Measurements from ENCODE around the gene C10orf71.

The C10orf71 gene

DNA sequence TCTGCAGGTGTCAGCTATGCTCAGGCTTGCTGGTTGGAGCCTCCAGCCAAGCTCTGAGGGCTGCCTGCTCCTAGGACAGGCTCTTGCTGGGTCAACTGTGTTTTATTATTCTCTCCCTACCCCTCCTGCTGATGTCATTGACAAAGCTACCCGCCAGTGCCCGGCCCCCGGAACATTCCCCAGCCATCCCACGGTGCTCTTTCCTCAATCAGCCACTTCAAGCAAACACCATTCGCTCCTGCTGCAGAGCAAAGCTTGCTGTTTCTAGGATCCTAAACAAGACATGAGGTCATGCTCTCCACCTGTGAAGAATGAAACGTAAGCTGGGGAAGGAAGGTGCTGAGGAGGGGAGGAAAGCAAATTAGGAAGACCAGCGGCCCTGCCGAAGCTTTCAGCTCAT is 2.1 kb upstream of the C10orf71 start:
- DNase-seq = no peak

DNA sequence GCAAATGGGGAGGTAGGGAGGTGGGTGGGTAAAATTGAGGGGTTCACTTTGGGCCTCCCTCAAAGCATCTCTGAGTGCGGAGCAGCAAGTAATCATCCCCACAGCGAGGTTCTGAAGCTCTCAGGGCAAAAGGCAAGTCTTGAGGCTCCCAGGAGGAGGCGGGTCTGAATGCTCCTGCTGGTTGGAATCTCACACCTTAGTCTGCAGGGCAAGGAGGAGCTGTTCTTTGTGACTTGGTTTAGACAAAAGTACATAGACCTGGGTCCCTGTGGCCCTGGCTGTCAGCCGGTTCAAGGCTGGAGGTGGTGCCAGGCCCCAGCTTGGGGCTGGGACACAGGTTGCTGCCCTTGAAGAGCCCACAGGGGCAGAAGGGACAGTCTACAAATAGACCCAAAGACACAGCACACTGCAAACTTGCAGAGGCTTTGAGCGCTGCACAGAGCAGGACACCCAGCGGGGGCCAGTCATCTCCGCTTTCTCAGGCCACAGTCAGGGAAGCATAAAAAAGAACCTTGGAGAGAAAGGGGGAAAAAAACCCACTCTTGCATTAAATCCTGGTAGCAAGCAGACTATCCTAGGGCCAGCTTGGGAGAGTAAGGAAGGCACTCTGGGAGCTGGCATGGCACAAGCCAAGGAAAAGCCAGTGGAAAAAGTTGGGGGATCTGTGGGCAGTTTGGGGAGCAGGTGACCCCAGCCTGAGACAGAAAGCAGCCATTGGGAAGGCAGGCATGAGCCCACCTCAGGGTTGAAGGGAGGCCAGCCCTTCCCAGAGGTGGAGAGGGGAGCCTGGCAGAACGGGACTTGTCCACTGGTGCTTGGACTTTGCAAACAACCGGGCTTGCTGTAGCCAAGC is 926 bp upstream of the C10orf71 start:
- DNase-seq = no peak

DNA sequence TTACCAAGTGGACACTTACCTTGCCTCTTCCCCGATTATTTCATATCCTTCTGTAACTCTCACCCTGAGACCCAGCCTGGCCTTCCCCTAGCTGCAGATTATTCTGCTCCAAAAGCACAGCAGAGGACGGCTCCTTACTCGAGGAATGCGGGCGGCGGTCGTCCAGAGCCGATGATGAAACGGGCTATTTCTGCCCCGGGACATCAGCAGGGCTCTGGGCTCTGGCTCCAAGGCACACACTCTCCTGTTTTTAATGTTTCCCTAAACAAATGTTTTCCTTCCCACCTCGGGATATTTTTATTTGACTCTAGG is 343 bp upstream of the C10orf71 start:
- no peak for DNase-seq

DNA sequence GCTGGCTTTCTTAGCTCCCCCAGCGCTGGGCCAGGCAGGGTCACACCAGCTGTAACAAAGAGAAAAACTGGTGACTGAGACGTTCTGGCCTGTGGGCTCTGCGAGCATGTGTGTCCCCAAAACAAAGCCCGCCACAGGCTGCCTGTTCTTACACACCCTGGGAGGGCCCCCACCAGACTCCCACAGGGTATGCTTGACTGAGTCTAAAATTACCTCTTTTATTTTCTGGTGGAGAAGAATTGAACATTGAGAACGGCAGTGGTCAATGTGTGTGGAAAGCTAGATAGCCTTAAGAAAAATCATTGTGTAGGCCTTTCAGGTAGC is 808 bp downstream of the C10orf71 start:
- DNase-seq = no peak

DNA sequence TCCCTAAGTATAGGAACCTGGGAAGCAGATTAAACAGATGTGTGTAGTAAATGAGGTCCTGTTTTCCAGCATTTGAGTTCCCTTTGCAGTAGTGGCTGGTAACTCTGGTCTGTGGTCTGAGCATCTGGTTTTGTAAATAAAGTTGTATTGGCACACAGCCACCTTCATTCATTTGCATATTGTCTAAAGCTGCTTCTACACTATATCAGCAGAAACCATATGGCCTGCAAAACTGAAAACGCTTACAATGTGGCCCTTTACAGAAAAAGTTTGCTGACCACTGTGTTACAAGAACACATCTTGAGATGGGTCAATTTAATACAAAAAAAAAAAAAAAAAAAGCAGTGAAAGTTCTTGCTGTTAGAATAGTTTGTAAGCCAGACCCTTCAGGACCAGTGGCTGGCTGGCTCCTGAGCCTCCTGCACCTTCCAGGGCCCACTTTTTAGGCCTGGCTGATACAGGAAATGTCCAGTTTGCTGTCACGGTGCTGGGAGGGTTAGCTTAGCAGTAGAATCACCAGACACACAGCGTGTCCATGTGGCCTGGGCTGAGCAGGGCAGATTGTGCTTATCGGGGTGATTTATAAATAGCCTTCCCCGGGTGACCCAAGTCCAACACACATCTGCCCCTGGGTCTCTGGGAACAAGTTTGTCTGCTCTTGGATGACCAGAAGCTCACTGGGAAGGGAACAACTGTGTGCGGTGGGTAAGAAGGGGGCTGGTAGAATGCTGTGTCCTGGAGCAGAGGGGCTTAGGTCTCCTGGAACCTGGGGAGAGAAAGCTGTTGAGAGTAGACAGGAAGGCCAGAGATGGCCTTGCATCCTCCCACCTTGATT is 1.4 kb downstream of the C10orf71 start:
- no peak for DNase-seq

DNA sequence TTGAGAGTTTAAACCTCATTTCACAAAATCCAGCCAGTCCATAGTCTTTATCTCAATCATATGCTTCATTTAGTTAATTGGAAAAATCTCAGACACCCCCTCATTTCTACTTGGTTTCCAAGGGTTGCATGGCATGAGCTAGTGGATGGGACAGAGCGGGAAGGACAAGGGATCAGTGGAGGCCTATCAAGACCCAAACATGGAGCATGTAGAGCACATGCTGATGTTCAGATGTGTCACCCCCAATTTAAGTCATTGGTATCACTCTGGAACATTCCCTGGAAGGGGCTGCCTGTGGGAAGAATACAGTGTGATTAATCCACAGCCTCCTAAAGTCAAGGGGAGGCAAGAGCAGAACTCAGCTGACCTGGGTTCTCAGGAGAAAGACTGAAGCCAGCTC is 2.3 kb downstream of the C10orf71 start:
- no peak for DNase-seq

DNA sequence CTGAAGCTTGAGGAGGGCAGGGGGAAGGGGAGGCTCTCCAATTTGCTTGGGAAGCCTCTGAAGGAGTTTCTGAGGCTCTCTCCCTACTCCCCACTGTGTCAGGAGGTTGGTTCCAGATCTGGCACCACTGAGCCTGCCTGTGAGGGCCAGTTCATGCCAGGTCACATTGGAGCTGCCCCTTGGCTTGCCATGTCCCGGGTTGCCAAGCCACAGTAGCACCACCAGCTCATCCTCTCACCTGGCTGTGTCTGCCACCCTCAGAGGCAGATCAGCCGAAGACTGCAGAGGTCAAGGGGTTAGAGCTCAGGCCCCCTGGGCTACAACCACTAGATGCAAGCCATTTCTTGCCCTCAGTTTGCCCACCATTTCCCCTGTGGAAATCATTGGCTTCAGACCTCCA is 3.1 kb downstream of the C10orf71 start:
- DNase-seq = no peak

DNA sequence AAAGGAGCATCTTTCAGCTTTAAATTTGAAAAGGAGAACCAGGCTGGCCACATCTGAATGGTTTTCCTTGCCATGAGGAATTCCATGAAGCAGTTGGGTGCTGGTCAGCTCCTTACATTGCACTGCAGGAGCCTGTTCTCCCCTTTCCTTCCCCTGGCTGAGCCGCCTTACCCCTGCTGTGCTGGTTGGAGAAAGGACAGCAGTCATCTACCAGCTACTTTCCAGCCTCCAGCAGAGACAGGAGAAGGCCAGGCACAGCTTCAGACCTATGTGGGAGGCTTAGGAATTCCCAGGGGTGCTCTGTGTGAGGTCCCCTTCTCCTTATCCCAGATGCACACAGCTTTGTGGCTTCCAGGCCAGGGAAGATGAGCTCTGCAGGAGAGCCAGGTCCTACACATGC is 4.7 kb downstream of the C10orf71 start:
- DNase-seq = no peak

DNA sequence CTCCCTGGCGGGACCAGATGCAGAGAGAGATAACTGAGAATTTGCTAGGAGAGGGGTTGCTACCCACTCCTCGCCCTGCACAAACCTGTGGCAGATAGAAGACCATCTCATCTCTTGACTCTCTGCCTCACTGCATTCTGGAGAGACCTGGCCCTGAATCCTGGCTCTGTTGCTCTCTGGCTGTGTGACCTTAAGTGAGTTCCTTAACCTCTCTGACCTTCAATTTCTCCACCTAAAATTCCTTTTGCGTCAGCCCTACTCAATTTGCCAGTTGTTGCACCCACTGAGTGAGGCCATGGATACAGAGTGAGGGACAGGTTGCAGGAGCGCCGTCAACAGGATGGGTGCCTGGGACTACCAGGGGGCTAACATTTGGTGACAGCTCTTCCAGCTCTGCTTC is 5.2 kb downstream of the C10orf71 start:
- no peak for DNase-seq

DNA sequence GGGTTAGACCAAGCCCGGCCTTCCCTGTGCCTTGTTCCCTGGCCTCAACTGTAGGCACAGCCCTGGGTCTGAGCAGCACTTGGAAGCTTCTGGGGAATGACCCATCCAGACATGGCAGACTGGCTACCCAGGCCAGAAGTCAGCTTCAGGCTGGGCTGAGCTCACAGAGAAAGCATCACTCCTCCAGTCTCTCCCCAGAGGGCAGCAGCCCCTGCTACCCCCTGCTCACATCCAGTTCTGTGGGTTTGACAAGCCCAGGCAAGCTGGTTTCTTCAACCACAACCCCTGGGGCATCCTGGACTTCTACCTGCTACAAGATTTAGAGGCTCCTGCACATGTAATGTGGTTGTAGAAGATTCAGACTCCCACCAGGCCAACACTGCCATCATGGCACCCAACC is 9.0 kb downstream of the C10orf71 start:
- DNase-seq = no peak

DNA sequence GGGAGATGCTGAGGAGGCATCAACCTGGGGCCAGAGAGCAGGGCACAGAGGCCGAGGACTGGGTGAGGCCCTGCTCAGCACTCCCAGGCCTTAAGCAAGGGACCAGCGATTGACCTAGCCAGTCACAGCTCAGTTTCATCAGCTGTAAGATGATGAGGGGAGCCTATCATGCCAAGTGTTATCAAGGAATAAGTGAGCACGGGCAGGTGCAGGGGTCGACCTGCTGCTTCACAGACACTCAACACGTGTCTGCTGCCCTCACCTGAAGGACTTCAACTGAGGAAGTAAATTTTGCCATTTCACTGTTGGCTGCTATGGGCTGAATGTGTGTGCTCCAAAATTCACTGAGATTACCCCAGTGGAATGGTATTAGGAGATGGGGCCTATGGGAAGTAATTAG is 9.9 kb downstream of the C10orf71 start:
- no peak for DNase-seq

DNA sequence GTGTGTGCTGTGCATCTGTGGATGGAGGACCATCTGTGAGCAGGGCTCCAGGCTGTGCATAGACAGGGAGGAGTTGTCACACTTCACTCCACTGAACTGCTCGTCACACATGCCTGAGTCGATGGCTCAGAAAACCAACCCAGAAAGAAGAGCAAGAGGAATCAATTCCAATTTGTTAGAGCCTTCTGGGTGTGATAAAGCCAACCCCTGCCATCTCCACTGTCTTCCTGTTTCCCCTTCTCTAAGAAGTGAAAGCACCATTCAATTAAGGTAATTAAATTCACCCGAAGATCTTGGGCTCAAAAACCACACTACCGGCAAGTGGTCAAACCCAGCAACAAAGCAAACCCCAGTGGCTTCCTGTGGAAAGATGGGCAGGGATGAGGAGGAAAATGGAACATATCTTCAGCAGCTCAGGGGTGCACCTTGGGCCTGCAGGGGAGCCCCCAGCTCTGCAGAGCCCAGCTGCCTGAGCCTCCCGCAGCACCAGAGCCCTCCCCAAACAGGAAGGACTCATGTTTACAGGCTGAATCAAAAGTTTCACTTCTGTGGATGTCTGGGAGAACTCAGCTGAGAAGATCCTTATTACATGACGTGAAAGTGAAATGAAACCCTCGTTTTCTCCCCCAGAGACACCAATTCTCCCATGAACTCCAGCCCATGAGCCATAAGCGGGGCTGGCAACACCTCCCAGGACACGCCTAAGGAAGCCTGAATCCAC is 10.9 kb downstream of the C10orf71 start:
- DNase-seq = peak; percentile 29 to 30

DNA sequence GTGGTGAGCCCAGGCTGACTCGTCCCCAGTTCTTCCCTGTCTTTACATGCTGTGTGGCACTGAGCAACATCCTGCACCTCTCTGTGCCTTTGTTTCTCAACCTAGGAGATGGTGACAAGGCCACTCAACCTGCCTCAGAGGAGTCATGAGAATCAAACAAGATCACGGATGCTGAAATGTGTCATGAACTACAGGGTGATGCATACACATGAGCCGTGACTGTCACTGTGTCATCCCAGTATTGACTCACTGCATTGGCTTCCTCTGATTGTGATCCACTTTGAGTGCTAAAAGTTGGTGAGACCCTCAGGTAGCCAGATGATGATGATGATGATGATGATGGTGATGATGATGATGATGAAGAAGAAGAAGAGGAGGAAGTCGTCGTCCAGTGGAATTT is 11.5 kb downstream of the C10orf71 start:
- peak; percentile 41 to 45 for DNase-seq

DNA sequence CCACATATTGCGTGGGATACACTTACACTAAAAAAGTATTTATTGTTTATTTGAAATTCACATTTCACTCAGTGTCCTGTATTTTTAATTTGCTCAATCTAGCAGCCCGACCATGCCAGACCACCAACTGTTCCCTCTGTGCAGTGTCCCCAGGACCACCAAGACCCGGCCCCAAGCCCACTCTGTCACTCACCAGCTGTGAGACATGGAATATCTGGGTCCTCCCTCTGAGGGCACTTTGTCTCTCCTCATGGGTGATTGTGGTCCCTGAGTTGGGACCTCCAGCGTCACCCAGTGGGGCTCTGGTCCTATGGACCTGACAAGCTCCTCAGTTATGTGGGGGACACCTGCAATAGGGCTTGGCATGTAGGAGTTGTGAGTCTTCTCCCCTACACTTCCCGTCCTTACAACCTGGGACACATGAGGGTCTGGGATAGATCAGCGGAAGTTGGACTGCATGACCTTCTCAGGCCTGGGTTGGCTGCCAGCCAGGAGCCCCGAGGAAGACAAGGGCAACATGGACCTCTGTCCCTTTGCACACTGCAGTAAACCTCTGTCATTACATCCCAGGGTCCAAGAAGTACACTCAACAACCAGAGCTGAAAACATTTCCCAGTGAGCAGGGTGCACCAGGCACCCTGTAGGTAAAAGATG is 12.1 kb downstream of the C10orf71 start:
- DNase-seq = no peak

DNA sequence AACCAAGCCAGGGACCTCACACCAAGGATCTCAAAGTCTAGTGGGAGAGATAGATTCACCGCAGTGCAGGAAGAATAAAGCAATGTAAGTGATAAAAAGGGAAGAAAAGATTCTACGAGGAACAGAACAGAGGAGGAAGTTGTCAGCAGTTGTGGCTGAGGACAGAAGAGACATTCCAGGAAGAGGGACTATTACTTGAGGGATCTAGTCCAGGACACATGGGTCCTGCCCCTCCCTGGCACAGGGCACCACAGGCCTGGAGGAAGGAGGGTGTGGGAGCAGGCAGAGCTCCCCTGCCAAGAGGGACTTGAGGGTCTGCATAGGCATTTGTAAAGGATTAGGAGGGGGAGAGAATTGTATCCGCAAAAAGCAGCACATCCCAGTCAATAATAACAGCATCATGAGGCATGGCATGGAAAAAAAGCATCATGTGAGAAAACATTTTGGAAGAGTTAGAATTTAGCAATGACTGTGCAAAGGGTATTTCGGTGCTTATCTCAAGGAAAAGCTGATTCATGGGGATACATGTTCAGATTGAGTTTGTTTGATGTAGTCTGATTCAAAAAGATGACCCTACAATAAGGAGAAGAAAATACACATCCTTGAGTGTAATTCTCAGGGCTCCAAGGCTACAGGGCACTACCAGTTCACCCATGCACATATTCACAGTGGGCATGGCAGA is 12.7 kb downstream of the C10orf71 start:
- no peak for DNase-seq

DNA sequence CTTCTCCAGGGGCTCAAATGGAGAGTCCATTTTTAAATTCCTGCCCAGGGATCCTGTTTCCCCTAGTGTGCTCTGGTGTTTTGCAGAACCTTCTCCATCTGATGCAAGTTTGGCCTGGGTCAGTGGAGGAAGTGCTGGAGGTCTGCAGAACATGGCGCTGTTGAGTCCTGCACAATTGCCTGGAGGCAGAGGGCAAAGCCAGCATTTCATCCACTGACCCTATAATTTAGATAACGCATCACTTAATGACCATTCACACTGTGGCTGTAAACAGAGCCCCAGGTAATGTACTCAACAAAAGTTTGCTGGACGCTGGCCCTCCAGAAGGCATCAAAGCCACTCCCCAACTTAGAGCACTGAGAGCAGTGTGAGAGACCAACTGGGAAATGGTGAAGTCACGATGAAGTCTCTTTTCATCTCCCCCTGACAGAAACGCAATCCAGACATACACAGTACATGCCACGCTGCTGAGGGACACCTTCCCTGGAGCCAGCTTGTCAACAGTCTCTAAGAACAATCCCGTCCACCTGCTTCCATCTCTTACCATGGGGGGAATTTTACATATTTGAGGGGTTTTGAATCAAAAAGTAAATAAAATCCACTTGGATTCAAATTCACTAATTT is 13.4 kb downstream of the C10orf71 start:
- DNase-seq = no peak

DNA sequence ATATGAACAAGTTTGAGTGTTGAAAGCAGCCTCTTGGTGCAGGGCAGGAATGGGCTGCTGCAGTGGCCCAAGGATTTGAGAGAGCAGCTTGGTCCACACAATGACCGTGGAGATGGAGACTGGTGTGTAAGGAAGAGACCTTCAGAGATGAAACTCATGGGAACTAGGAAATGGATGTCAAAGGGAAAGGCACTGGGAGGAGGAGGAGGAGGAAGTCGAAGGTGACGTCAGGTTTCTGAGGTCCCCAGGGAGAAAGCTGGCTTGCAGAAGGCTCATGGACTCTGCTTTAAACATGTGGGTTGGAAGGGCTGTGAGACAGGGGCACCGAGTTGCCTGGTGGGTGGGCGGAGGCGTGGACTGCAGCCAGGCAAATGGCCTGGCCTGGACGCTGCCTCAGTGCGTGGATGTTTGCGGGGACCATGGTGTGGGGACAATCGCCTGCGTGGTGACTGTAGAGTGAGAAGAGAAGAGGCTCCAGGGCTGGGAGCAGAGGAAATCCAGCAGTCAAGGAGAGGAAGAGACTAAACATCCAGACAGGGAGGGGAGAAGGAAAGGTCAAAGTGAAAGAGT is 14.6 kb downstream of the C10orf71 start:
- DNase-seq = no peak

DNA sequence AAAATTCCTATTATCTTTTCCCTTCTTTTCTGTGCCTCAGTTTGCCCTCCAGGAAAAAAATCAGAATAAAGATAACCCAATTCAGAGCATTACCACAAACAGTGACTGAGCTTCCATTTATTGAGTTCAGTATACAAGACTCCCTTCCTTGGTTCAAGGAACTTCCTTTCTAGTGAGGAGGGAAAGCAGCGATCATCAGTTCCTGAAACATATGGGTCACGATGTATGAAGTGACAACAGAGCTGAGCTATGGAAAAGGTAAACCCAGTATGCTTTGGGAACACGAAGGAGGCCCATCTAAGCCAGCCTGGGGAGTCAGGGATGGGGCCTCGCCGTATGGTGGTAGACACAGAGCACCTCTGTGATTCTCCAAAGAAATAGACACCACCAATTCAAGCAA is 15.8 kb downstream of the C10orf71 start:
- DNase-seq = no peak

DNA sequence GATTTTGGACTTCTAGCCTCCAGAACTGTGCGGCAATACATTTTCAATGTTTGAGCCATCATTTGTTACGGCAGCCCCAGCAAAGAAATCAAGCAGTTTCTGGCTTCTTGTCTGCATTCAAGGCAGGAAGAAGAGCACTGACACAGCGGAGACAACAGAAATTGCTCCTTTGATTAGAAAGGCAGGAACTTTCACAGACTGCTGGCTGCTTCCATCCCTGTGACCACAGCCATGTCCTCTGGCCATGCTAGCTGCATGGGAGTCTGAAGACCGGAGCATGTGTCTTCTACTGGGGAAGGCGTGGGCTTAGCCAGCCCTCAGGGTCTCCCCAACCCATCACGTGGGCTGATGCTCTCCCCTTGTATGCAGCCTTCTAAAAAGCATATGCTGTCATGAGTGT is 19.1 kb downstream of the C10orf71 start:
- DNase-seq = no peak

DNA sequence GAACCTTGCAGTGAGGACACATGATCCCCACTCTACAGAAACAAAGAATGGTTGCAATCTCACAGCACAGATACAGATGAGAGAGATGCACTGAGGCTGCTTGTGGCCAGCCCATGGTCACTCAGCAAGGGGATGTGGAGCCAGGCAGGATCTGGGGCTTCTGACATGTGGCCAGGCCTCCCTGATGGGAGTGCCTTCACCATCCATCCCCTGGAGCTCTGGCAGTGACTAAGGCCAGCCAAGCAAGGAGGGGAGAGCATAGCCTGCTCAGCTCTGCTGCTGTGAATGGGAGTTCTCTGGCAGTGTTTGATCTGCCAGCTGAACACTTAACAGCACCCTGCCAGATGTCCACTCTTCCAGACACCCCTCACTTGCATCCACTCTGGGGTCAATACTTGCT is 19.8 kb downstream of the C10orf71 start:
- DNase-seq = no peak

DNA sequence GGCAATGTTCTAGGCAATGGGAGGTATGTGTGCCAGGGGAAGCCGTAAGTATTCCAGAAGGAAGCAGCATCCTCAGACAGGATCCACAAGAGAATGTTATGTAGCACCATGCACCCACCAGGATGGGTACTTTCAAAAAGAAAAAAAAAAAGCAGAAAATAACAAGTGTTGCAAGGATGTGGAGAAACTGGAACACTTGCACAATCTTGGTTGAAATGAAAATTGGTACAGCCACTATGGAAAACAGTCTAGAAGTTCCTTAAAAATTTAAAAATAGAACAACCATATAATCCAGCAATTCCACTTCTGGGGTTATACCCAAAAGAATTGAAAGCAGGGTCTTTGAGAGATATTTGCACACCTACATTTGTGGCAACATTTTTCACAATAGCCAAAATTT is 20.2 kb downstream of the C10orf71 start:
- DNase-seq = no peak

DNA sequence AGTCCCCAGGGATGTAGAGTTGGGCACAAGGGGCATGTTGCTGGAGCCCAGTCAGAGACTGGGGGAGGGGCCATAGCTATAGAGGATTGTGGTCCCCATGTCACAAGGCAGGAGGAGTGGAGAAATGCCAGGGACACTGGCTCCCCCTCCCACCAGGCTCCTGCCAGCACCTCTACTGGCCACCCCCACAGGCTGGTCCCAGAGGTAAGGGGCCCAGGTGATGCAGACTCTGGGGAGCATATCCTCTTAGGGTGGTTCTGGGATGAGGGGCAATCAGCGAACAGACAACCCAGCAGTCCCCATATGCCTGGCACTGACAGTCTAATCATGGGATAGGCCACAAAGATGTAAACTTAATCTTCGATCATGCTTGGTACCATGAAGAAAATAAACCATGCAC is 21.2 kb downstream of the C10orf71 start:
- no peak for DNase-seq

All from activated T-cell treated with anti-CD3 and anti-CD28 coated beads, Interleukin-2, amount 50 U/mL, for 48 hours (primary cell).